ENCODE results near the gene NUP210.

NUP210 gene

DNA sequence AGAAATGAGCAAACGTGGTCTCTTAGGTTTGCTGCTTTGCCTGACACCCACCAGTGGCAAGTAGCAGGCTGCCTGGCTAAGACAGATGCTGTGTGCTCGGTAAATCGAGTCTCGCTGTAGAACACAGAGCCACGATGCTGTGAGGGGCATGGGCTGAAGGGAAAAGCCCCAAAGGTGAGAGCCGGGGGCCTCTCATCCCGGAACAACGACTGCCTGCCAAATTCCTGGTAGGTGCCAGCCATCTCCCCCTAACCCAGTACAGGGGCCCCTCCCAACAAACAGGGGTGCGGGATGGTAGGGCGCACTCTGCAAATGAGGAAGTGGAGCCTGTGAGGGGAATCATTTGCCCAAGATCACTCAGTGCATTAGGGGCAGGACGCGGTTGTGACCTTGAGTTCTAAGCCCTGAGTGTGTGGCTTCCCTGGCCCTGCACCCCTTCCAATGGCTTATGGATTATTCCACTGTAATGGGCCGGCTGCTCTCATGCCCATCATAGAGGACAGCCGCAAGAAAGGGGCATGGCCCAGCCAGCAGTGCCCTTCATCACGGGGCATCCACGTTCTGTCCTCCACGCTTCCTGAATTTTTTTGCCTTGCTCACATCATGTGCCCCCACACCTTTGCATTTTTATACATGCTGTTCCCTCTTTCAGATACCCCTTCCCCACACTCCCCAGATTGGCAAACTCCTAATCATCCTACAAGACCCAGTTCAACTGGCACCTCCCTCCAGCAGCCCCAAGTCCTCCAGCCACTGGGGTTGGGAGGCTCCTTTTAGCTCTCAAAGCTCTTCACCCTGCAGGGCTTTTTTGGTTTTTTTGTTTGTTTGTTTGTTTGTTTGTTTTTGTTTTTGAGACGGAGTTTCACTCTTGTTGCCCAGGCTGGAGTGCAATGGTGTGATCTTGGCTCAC, 125.4 kb downstream of the NUP210 start:
- peaks cover 3% of the 10 kb centered on the region for H3K27me3 ChIP-seq (replicated peaks)
- no peak for DNase-seq
- no peak overlapping the region for H3K27ac ChIP-seq
- no peak overlapping the region for H3K4me3 ChIP-seq (ENCODE audit: low read depth, low read length)
- TF ChIP-seq, protein P1, sequence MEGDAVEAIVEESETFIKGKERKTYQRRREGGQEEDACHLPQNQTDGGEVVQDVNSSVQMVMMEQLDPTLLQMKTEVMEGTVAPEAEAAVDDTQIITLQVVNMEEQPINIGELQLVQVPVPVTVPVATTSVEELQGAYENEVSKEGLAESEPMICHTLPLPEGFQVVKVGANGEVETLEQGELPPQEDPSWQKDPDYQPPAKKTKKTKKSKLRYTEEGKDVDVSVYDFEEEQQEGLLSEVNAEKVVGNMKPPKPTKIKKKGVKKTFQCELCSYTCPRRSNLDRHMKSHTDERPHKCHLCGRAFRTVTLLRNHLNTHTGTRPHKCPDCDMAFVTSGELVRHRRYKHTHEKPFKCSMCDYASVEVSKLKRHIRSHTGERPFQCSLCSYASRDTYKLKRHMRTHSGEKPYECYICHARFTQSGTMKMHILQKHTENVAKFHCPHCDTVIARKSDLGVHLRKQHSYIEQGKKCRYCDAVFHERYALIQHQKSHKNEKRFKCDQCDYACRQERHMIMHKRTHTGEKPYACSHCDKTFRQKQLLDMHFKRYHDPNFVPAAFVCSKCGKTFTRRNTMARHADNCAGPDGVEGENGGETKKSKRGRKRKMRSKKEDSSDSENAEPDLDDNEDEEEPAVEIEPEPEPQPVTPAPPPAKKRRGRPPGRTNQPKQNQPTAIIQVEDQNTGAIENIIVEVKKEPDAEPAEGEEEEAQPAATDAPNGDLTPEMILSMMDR (IDR thresholded peaks at IDR 0.05; ENCODE audit: low read depth, low read length, missing control alignments): no peak
- no peaks in the 10 kb centered on the region for H3K36me3 ChIP-seq (replicated peaks)
- in situ Hi-C loops (cut with HindIII; ENCODE audit: low pct_ligation_motif_present, low sequenced_read_pairs): no loop called here

DNA sequence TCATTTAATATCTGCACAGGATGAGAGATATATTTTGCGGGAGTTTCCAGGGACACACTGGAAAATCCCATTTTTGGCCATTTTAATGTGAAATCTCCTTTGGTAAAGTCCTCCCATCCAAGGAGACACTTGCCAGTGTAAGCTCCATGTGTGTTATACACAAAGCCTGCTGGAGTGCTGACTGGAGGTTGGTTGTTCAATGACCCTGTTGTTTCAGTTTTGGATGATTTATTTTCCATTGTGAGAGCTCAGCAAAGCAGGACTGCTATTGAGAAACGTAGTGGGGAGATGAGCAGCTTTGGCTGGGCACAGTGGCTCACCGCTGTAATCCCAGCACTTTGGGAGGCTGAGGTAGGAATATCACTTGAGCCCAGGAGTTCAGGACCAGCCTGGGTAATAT, 127.7 kb downstream of the NUP210 start:
- Histone ChIP-seq H3K27me3 (replicated peaks) (peaks cover 3% of the 10 kb centered on the region), H3K27ac (no peak overlapping the region), H3K4me3 (ENCODE audit: low read depth, low read length) (no peak overlapping the region), H3K36me3 (replicated peaks) (no peaks in the 10 kb centered on the region)
- TF ChIP-seq, protein P1 (IDR thresholded peaks at IDR 0.05; ENCODE audit: low read depth, low read length, missing control alignments): no peak
- no peak for DNase-seq
- in situ Hi-C loops (cut with HindIII; ENCODE audit: low pct_ligation_motif_present, low sequenced_read_pairs): no loop called here

DNA sequence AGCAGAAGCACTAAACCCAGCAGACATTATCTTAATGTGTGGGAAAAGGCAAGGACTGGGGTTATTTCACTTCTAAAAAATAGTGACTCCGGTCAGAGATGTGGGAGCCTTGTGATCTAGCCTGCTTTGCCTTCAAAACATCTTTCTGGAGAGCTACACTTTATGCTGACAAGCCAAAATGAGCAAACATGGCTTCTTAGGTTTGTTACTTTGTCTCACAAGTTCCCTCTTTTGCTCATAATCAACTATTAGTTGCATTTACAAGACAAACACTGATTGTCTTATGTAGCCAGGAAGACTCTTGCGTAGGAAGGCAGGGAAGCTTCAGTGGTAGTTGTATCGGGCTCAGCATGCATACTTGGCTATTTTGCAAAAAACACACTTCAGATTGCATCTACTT, 129.2 kb downstream of the NUP210 start:
- no peak for DNase-seq
- no peak overlapping the region for H3K4me3 ChIP-seq (ENCODE audit: low read depth, low read length)
- in situ Hi-C loops (cut with HindIII; ENCODE audit: low pct_ligation_motif_present, low sequenced_read_pairs): no loop called here
- no peaks in the 10 kb centered on the region for H3K27me3 ChIP-seq (replicated peaks)
- no peak overlapping the region for H3K27ac ChIP-seq
- H3K36me3 ChIP-seq (replicated peaks): no peaks in the 10 kb centered on the region
- TF ChIP-seq, protein P1 (IDR thresholded peaks at IDR 0.05; ENCODE audit: low read depth, low read length, missing control alignments): no peak

DNA sequence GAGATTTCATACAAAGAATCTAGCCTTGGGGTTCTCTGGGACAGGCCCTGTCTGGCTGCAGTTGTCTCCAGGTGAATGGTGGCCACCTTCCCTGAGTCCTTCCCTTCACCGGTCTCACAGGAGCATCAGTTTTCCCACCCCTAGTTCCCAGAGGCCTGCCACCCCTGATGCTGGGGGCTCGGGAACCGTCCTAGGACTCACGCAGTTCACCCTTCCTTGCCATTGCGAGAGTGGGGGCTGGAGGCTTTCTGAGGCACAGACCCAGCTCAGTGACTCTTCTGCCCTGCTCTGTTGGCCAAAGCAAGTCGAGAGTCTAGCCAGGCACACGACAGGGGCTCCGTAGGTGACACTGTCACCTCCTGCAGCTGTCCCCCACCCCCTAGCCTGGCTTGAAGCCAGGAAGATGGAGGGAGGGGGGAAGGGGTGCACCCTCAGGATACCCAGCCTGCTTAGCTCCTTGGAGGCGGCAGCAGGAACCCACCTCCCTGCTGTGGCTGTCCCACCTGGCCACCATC, 130.3 kb downstream of the NUP210 start:
- DNase-seq: no peak
- Histone ChIP-seq H3K36me3 (replicated peaks) (no peaks in the 10 kb centered on the region), H3K4me3 (ENCODE audit: low read depth, low read length) (no peak overlapping the region), H3K27me3 (replicated peaks) (no peaks in the 10 kb centered on the region), H3K27ac (no peak overlapping the region)
- in situ Hi-C loops (cut with HindIII; ENCODE audit: low pct_ligation_motif_present, low sequenced_read_pairs): no loop called here
- TF ChIP-seq, protein P1 (IDR thresholded peaks at IDR 0.05; ENCODE audit: low read depth, low read length, missing control alignments): no peak

DNA sequence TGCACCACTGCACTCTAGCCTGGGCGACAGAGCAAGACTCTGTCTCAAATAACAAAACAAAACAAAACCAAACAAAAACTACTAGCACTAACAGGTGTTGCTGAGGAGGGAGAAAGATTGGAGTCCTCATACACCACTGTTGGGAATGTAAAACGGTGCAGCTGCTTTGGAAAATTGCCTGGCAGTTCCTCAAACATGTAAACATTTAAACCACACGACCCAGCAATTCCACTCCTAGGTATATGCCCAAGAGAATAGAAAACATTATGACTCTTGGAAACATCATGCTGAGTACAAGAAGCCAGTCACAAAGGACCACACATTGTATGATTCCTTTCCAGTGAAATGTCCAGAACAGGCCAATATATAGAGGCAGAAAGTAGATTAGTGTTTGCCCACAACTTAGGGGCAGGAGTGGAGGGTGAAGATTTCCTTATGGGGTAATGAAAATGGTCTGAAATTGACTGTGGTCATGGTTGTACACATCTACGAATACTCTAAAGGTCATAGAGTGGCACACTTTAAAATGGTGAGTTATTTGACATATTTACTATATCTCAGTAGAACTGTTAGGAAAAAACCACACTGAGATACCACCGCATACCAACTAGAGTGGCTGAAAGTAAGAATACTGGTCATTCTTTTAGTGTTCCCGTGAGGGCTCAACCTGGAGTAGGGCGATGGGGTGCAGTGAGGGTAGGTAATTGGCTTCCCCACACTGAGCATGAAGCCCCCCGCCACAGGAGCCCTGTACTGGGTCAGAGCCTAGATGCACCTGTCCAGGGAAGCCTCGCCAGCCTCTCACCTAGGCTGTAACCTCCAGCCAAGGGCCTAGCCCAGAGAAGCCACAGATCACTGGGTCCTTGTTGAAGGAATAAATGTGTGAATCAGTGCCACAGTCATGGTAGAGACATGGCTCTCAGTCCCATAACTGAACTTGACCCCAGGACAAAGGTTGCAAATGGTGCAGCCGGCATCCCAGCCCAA, 131.1 kb downstream of the NUP210 start:
- no peak overlapping the region for H3K4me3 ChIP-seq (ENCODE audit: low read depth, low read length)
- DNase-seq: no peak
- in situ Hi-C loops (cut with HindIII; ENCODE audit: low pct_ligation_motif_present, low sequenced_read_pairs): no loop called here
- H3K27ac ChIP-seq: no peak overlapping the region
- TF ChIP-seq, protein P1 (IDR thresholded peaks at IDR 0.05; ENCODE audit: low read depth, low read length, missing control alignments): no peak
- no peaks in the 10 kb centered on the region for H3K36me3 ChIP-seq (replicated peaks)
- peaks cover under 1% of the 10 kb centered on the region for H3K27me3 ChIP-seq (replicated peaks)

Measured in brain microvascular endothelial cell (primary cell).